A673 (cell line): ENCODE measurements around the gene STIP1. TPM values are rescaled to one million over a fixed set of nuclear protein-coding genes. Genes with fewer than 3 reads are reported as not detected.
A peak's percentile ranks its signal among the peaks of the same experiment; 100 is the strongest.

Experiments used
- BruUV-seq: library from RNA; stranded (reverse); fragments of 400-500 nt; replicated peaks from 2 replicates; lab custom pipeline; 2021; lab: Mats Ljungman, UMichigan
- CTCF ChIA-PET: fragments of 300-600 bp; sonication (Branson Sonifier 250); formaldehyde crosslinking; loops from one replicate; lab custom pipeline; 2022; ENCODE audit warnings: antibody characterized with exemption; lab: Charles Lee
- POLR2A ChIA-PET: fragments of 300-600 bp; sonication (Branson Sonifier 250); formaldehyde crosslinking; loops from one replicate; lab custom pipeline; 2022; ENCODE audit warnings: antibody characterized with exemption; ENCODE audit not compliant: low non-redundant PET; lab: Charles Lee
- DNase-seq: peaks from one replicate; pipeline ENCODE4 v3.0.0-alpha.2; 2015; ENCODE audit warnings: low spot score
- H3K27ac ChIP-seq: fragments of 200-600 bp; sonication (generic); 2 replicates; pipeline ENCODE4 v1.5.1; 2016; ENCODE audit warnings: mixed run types, low read depth, mild to moderate bottlenecking, mixed read lengths, antibody characterized with exemption, low read length; ENCODE audit not compliant: poor library complexity, severe bottlenecking
- H3K27me3 ChIP-seq: fragments of 200-600 bp; sonication (generic); replicated peaks from 2 replicates; pipeline ENCODE4 v1.6.1; 2017; ENCODE audit warnings: mixed run types, low read depth, mild to moderate bottlenecking, mixed read lengths, antibody characterized with exemption, low read length; ENCODE audit not compliant: insufficient read depth, poor library complexity
- H3K36me3 ChIP-seq: fragments of 200-600 bp; sonication (generic); 2 replicates; pipeline ENCODE4 v1.6.1; 2016; ENCODE audit warnings: mixed run types, mild to moderate bottlenecking, mixed read lengths, antibody characterized with exemption, low read length; ENCODE audit not compliant: insufficient read depth, poor library complexity, severe bottlenecking
- H3K4me1 ChIP-seq: fragments of 200-600 bp; sonication (generic); 2 replicates; pipeline ENCODE4 v1.6.1; 2017; ENCODE audit warnings: mixed run types, mild to moderate bottlenecking, mixed read lengths, antibody characterized with exemption, low read length; ENCODE audit not compliant: insufficient read depth, poor library complexity, severe bottlenecking
- H3K4me3 ChIP-seq: fragments of 200-600 bp; sonication (generic); 2 replicates; pipeline ENCODE4 v1.5.1; 2016; ENCODE audit warnings: low read depth, mixed run types, mild to moderate bottlenecking, mixed read lengths, low read length; ENCODE audit not compliant: poor library complexity, severe bottlenecking
- H3K9me3 ChIP-seq: fragments of 200-600 bp; sonication (generic); 2 replicates; pipeline ENCODE4 v1.6.1; 2016; ENCODE audit warnings: mixed run types, low read depth, mild to moderate bottlenecking, mixed read lengths, antibody characterized with exemption, low read length; ENCODE audit not compliant: poor library complexity, severe bottlenecking
- EZH2 ChIP-seq: fragments of 200-600 bp; sonication (generic); IDR thresholded peaks from 2 replicates; pipeline ENCODE4 v1.6.1; 2017; ENCODE audit warnings: borderline replicate concordance, low read depth, mild to moderate bottlenecking, mixed read lengths, antibody characterized with exemption, low read length; ENCODE audit not compliant: poor library complexity, severe bottlenecking
- intact Hi-C: fragments of 100-400 bp; cut with micrococcal nuclease; formaldehyde crosslinking; loops from one replicate; pipeline ENCODE4 v1.10.0; 2022; ENCODE audit not compliant: unreplicated experiment
- total RNA-seq: library from RNA; stranded (reverse); gene quantifications from 2 replicates; pipeline ENCODE4 v1.2.3, GENCODE V29; 2021
- TF ChIP-seq, protein P1 (sequence below): fragments of 300-800, 200-600 bp; sonication (generic); conservative IDR thresholded peaks from 2 replicates; pipeline ENCODE4 v1.5.1; 2017; ENCODE audit warnings: low read depth, mild to moderate bottlenecking, antibody characterized with exemption, low read length, moderate library complexity, mixed read lengths

Gene STIP1
- total RNA-seq, 1 experiment from 2014 or later = 577 TPM

DNA sequence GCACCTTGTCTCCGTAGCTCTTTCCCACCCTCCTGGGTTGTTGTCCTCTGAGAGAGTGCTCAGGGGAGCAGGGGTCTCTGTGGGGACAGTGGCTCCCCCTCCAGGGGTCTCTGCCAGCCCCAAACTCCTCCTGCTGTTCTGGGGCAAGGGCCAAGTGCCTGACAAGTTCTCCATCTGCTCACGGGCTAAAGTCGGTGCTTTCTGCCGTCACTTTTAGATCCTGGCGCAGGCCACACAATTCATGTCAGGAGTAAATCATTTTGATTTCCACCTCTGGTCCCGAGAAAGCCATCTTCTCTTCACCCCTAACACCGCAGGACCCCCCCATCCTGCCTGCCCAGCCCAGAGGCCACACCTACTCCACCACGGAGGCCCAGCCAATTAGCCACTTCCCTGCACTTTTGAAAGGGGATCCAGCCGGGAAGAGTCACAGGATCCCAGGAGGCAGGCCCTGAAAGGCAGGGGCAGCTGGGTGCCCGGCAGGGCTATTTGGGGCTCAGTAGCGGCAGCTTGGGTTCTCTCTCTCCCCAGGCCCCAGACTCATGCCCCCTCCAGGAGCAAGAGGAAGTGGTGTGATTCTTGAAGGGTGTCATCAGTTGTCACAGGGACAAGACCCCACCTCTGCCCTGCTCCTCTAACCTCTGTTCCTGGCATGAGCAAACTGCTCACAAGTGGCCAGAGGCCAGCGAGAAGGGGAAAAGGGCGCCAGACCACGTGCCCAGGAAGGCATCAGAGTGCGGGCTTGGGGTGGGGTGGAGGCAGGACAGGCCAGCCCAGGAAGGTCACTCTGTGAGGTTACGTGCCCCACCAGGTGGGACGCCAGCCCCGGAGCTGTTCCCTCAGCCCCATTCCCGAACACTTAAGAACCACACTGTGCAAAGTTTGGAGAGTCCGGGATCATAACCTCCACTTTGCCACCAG is 21.3 kb upstream of the STIP1 start:
- ChIA-PET POLR2A (no interaction called here), CTCF (interaction anchor here (1.0 kb wide), 1 partner anchor 12 kb away, joined by 4 read pairs; no protein-coding TSS in a partner anchor)

DNA sequence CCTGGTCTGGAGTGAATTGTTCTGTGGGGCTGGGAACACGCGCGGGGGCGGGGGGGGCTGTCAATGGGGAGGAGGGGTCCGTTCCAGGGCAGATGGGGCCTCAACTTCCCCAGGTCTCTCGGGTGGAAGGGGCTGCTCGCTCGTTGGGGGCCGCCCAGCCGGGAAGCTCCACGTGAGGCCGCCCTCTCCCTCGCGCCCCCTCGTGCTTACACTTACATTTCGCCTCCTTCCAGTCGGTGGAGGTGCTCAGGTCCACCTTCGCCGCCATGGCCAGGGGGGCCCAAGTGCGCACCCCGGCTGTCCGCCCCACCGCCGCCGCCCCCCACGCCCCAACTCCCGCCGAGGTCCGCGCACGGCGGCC is 20.5 kb upstream of the STIP1 start:
- no peaks in the 10 kb centered on the region for H3K9me3 ChIP-seq
- no peaks in the 10 kb centered on the region for H3K36me3 ChIP-seq
- ChIA-PET CTCF (interaction anchor here (1.0 kb wide), 1 partner anchor 12 kb away, joined by 4 read pairs; no protein-coding TSS in a partner anchor), POLR2A (no interaction called here)
- no TSS peak for BruUV-seq
- H3K4me3 ChIP-seq = peak overlapping the region; percentile 94
- peaks cover 8% of the 10 kb centered on the region for H3K4me1 ChIP-seq
- TF ChIP-seq, protein P1, sequence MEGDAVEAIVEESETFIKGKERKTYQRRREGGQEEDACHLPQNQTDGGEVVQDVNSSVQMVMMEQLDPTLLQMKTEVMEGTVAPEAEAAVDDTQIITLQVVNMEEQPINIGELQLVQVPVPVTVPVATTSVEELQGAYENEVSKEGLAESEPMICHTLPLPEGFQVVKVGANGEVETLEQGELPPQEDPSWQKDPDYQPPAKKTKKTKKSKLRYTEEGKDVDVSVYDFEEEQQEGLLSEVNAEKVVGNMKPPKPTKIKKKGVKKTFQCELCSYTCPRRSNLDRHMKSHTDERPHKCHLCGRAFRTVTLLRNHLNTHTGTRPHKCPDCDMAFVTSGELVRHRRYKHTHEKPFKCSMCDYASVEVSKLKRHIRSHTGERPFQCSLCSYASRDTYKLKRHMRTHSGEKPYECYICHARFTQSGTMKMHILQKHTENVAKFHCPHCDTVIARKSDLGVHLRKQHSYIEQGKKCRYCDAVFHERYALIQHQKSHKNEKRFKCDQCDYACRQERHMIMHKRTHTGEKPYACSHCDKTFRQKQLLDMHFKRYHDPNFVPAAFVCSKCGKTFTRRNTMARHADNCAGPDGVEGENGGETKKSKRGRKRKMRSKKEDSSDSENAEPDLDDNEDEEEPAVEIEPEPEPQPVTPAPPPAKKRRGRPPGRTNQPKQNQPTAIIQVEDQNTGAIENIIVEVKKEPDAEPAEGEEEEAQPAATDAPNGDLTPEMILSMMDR = 0 out of 2 replicates have a peak, but pooled peaks have one; percentile 26
- no peak for TF ChIP-seq EZH2
- intact Hi-C loops = no loop called here
- peak overlapping the region; percentile 89 for H3K27ac ChIP-seq
- H3K27me3 ChIP-seq = no peaks in the 10 kb centered on the region
- DNase-seq = peak; percentile 48

More for the DNA sequence above, 21.3 kb upstream of the STIP1 start:
- Histone ChIP-seq H3K9me3 (no peaks in the 10 kb centered on the region), H3K27me3 (no peaks in the 10 kb centered on the region), H3K36me3 (no peaks in the 10 kb centered on the region), H3K4me3 (peak overlapping the region; percentile 94), H3K27ac (peak overlapping the region; percentile 89), H3K4me1 (peaks cover 8% of the 10 kb centered on the region)
- intact Hi-C loops = no loop called here
- BruUV-seq = TSS peak; percentile 30
- no peak for TF ChIP-seq EZH2
- TF ChIP-seq, protein P1 = no peak
- DNase-seq = no peak

DNA sequence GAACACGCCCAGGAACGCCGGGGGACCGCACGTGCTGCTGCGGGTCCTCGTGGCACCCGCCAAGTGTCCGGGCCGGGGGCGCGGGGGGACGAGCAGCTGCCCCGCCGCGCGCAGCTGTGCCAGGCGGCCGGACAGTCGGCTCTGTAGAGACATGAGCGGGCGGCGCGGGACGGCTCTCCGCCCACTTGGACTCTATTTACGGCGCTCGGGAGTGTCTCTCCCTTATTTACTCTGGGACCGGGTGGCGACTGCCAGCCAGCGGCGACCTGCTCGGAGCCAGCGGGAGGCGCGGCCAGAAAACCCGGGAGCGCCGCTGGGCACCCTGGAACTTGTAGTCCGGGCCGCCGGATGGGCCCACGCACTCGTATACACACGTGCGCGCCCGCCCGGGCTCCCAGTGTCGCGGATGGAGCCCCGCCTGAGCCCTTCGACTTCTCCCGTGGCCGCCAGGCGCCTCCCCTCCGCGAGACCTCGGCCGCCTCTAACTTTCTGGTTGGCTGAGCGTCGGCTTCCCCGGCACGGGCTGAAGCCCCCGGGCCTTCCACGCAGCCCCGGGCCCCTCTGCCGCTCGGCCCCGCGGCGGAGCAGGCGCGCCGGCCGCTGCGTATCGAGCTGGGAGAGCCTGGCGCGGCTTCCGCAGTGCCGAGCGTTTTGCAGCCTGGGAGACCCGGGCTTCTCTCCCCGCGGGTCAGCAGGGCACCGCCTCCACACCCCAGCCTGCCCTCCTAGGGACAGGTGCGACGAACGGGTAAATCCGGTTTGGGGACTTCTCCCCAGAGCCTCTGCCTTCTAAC is 19.9 kb upstream of the STIP1 start, which contains the start of gene MACROD1:
TSS of gene MACROD1 (minus strand) at position 272 of the 794 bp plus-strand sequence. CDS start at position 153, 119 bp downstream.
- no peak for TF ChIP-seq EZH2
- TF ChIP-seq, protein P1 = no peak
- H3K27me3 ChIP-seq = no peaks in the 10 kb centered on the region
- H3K36me3 ChIP-seq = no peaks in the 10 kb centered on the region
- peaks cover 8% of the 10 kb centered on the region for H3K4me1 ChIP-seq
- BruUV-seq = no TSS peak
- H3K27ac ChIP-seq = peak within 1 kb of the TSS; percentile 89
- peak; percentile 97 for DNase-seq
- intact Hi-C loops = no loop called here
- no peaks in the 10 kb centered on the region for H3K9me3 ChIP-seq
- H3K4me3 ChIP-seq = peak within 1 kb of the TSS; percentile 94
- POLR2A ChIA-PET = no interaction called here
- CTCF ChIA-PET = interaction anchor here (1.0 kb wide), 1 partner anchor 13 kb away, joined by 4 read pairs; no protein-coding TSS in a partner anchor
